ENCODE data around the gene DNHD1. TPM values are rescaled to one million over a fixed set of nuclear protein-coding genes. Genes with fewer than 3 reads are reported as not detected.

Gene DNHD1
- total RNA-seq, 1 experiment from 2014 or later: 1.2 TPM

DNA sequence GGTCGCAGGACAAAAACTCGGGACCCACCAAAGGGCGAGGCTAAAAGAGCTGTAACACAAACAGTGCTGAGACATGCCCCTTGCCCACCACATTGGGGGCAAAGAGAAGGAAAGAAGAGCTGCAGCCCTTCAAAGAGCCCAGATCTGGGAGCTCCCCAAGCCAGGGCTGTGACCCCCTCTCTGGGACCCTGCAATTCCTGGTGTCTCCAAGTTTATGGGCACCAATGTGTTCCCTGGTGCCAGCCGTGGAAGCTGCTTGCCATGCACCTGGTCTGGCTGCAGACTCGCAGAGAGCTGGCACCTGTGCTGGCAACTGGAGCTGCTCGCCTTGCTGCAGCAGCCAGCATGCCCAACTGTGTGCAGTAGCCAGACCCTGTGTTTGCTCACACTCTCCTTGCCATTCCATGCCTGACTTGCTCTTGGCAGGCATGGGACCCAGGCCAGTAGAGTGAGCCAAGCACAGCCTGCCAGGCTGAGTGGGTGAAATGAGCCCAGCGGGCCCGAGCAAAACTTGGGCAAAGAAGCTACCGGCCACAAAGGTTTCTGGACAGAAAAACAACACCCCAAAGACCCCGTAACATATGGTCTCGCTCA lies 90.4 kb downstream of the DNHD1 start:
- DNase-seq (ENCODE audit: low spot score): no peak

DNA sequence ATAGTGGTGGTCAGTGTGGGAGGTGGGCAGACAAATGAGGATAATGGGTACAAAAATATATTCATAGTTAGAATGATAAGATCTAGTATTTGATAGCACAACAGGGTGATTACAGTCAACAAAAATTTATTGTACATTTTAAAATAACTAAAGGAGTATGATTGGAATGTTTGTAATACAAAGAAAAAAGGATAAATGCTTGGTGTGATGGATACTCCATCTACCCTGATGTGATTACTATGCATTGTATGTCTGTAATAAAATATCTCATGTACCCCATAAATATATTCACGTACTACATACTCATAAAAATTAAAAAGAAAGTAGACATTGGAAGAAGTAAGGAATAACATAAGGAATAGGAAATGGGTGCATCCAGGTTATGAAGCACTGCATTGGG lies 90.9 kb downstream of the DNHD1 start:
- DNase-seq (ENCODE audit: low spot score): no peak

DNA sequence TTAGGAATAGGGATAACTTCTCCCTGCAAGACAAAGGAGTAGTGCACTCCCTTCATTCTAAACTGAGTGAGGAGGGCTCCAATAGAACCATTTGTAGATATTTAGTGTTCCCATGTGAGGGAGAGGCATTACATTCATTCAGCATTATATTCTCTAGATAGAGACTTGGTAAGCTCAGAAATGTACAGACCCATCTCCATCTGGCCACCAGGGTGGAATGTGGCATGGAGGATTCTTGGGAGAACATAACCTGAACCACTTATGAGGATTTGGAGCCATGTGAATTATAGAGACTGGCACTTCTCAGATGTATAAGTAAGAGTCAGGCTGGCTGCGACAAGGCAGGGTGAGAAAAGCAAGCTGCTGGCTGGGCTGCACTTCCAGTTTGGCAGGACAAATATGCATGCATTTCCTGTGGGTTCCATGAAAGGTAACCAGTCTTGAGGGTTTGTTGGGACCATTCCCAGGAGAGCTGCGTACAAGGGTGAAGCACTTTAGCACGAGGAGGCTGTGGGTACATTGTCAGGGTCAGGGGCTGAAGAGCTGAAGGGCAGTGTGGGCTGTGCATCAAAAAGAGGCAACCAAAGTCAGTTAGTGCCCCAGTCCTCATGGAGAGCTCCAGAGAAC lies 97.2 kb downstream of the DNHD1 start:
- no peak for DNase-seq (ENCODE audit: low spot score)

DNA sequence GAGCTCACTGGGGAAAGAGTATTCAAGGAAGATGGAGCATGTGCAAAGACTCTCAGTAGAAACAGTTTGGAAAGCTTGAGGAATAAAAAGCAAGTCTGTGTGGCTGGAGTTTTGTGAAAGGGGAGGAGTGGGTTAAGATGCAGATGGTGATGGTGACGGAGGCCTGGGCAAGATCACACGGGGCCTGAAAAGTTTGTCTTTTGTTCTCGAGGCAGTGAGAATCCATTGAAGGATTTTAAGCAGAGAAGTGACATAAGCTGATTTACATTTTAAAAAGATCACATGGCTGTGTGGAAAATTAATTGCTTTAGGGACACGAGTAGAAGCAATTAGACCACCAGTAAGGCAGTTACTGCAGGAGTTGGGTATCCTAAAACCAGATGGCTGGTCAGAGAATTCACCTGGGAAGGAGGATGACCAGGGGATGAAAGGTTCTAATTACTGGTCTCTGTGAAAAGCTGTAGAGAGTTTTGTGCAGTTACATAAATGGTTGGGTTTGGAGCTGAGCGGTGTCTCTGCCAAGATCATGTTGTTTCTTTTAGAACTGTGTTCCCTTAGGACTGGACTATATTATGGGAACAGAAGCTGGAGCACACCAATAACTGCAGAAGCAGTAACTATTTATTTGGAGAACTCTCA lies 99.3 kb downstream of the DNHD1 start:
- no peak for DNase-seq (ENCODE audit: low spot score)

DNA sequence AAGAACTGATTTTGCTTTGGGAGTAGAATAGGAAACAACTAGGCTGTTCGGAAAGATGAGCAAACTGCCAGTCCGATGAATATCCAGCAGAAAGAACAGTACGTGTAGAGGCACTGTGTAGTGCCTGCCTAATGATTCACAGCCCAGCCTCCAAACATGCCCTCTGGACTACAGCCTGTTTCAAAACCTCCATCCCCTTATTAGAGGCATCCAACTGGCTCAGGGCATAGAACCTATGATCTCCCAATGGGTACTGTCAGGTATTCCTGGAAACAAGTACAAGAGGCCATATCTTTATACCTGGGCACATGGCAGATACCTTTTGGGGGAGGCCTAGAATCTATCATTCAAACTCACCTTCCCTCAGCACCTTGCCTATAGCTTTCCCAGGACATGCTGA lies 101.5 kb downstream of the DNHD1 start:
- DNase-seq (ENCODE audit: low spot score): no peak

DNA sequence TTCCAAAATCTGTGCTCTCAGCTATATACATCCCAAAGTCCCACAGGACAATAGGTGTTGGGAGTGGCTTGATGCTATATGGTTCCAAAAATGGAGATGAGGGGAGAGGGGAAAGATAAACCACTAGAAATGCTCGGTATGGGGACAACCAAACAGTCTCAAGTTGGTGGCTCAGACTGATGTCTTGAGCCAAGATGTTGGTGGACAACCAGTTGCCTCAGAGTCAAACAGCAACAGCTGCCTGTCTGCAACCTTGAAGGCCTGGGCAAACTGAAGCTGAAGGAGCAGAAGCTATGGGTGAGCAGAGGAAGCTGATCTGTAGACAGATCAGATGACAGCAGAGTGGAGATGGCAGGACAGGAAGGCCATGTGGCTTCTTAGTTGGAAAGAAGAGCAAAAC lies 102.4 kb downstream of the DNHD1 start:
- no peak for DNase-seq (ENCODE audit: low spot score)

DNA sequence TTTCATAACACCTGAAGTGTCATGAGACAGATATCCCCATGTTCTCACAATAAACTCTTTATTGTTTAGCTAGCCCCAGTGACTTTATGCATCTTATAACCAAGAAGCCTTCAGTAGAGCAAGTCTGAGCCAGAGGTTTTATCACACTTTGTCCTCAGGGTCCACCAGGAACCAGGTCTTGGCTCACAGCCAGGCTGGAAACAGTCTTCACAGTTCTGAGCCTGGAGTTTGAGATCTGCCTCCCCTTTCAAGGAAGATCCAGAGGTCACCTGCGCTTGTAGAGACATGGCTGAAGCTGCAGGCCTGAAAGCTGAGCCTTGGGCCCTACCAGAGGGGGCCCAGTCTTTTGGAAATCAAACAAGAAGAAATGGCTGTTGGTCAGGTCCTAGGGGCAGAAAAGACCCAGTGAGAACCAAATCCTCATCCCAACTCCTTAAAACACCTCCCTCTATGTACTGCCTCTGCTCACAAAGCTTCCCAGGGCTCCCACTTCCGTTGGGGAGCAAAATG lies 102.9 kb downstream of the DNHD1 start:
- no peak for DNase-seq (ENCODE audit: low spot score)

DNA sequence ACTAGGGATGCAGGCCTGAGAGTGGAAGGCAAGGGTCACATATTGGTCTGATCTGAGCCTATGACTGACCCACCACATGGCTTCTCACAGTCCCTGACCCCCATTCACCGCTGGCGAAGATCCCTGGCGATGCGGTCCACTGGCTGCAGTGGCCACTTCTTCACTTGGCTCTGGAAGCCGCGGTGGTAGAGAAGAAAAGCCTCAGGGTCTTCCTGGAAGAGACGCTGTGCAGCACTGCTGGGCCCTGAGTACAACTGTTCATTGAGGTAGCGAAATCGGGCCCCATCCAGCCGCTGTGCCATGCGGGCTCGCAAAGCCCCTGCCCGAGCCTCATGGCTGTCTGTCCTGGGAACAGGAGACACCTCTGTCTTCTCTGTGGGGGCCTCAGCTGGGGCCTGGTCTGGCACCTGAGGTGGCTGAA lies 104.0 kb downstream of the DNHD1 start:
- DNase-seq (ENCODE audit: low spot score): no peak

DNA sequence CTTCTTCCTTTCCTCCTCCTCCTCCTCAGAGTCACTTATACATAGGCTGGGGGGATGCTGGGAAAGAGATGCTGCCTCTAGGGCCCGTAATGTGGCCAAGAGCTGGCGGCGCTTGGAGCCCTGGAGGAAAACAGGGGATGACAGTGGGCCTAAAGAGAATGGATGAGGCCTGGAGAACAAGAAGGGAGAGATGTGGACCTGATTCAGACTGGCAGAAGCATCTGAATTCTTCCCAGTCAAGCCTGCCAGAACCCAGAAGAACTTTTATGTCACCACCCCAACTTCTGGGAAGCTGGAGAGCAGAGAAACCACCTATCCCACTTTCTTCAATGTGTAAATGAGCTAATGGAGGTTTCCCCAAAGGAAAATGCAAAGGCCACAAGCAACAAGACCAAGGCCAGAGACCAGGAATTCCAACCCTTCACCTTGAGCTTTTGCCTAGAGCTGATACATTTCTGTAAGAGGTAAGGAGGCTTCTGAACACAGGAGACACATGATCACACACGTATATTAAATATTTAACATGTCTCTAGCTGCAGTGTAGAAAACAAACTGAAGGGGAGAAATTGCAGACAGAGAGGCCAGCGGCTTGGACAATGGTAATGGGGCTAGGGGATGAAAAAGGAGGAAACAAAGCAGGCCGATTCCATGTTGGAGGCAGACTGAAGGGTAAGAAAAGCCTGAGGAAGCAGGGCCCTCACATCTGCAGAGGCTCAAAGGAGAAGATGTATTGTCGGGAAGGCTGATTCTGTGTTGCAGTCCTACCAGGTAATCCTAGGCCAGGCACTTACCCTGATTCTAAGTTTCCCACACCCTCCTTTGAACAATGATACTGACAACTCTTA lies 105.2 kb downstream of the DNHD1 start:
- no peak for DNase-seq (ENCODE audit: low spot score)

DNA sequence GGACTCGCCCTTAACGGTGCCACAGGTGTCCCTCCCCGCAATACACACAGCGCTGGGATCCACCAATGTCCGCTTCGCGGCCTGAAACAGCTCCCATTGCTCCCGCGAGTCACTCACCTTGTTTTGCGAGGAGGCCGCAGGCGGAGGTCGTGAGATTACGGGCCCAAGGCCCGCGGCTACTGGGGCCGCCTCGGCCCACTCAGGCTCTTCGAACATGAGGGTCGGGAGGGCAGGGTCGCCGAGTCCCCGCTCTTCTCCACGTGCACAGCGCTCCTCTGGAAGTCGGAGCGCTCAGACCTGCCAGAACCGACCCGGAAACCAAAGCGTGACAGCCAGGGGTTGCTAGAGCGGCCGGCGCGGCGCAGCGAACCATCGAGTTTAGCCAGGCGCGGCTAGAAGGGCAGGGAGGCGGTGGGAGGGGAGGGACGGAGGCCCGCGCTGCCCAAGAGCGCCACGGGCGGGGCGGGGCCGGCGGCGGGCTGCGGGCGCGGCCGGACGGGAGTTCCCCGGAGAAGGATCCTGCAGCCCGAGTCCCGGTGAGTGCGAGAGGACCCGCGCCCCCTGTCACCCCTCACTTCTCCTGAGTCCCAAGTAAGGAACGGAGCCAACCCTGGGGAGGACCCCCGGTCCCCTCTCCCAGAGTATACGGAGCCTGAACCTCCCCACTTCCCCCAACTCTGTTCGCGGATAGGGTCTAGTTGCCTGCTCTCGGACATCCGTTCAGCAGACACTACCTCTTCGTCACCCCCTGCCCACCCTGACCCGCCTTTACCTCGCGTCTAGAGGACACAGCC lies 106.4 kb downstream of the DNHD1 start, which contains the start of the genes ILK and RRP8:
ILK (plus strand) TSS at position 488 of the 794 bp plus-strand sequence. CDS start 498 bp downstream, outside the sequence.
RRP8 (minus strand) TSS at position 330 of the 794 bp plus-strand sequence; CDS start at position 216, 114 bp downstream.
- peak; percentile 88 for DNase-seq (ENCODE audit: low spot score)

DNA sequence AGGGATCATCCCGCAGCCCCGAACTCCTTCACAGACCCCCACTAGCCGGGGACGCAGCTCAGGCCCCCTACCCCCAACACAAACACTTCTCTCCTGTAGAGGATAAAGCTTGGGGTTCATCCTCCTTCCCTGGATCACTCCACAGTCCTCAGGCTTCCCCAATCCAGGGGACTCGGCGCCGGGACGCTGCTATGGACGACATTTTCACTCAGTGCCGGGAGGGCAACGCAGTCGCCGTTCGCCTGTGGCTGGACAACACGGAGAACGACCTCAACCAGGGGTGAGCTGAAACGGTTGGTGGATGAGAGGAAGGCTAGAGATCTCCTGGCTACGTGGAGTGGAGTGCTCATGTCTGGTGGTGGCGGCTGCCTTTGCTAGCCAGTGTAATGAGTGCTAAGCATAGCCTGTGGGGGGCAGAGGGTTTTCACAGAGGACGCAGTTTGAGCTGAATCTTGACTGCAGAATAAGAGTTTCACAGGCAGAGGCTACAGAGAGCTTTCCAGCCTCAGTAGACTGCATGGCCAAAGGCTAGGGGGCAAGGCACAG lies 107.1 kb downstream of the DNHD1 start:
- DNase-seq (ENCODE audit: low spot score): peak; percentile 52

DNA sequence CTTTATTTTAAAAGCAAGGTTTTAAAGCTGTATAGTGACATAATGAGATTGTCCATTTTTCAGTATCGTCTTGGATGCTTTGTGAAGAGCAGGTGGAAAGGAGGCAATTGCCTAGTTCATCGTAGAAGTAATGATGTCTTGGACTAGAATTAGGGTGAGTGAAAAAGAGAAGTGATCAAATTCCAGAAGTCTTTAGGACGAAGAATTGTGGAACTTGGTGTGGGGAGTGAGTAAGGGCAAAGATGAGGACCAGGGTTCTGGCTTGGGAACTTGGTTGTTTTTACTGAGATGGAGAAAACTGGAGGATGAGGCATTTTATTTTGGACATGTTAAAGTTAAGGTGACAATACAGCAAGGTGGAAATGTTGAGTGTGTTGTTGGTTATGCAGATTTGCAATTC lies 107.7 kb downstream of the DNHD1 start:
- no peak for DNase-seq (ENCODE audit: low spot score)

DNA sequence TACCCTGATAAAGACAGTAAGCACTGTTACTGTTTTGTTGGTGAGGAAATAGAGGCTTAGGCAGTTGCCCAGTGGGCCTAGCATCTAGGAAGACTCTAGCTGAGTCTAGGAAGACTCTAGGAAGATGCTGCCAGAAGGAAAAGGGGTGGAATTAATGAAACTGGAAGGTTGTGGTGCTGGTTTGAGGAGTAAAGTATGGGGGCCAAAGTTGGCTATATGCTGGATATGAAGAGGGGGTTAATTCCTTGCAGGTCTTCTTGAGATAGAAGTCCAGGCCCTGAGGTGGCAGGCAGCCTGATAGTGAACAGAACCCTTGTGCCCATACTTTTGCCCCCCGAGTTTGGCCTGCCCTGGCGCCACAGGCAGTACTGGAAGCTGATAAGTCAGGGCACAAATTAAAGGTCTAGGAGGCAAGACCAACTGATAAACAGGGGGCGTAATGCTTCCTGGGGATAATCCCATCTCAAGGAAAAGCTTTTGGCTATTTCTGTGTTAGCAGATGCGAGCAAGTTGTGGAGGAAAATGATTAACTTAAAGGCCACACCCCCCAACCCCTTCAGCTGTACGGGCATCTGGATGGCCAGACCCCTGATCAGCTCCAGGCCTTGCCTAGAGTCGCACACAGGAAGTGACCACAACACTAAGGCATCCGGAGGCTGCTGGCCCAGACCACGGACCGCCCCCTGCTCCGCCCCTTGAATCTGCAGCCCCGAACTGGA lies 109.5 kb downstream of the DNHD1 start:
- peak; percentile 97 for DNase-seq (ENCODE audit: low spot score)

DNA sequence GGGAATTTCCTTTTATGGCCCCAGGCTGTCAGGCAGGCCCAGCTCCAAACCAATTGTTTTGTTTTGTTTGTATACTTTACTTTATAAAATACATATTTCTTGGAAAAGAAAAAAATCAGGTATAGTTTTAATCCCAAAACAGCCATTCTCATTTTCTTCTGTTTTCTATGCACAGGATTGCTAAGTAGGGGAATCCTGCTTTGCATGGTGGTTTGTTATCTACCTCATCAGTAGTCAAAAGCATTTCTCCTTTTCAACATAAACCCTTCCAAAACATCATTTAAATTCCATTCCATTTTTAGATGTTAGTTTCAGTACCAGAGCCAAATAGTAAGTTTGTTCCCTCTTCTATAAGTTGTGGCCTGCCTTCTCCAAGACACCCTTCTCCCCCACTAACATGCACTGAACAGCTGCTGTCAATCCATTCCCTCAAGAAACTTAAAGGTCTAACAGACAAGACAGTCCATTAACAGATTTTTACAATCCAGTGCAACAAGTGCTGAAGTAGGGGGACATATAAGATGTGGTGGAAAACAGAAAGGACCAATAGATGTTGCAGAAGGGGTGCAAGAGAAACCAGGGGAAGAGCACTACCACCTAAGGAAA lies 110.2 kb downstream of the DNHD1 start:
- DNase-seq (ENCODE audit: low spot score): no peak

DNA sequence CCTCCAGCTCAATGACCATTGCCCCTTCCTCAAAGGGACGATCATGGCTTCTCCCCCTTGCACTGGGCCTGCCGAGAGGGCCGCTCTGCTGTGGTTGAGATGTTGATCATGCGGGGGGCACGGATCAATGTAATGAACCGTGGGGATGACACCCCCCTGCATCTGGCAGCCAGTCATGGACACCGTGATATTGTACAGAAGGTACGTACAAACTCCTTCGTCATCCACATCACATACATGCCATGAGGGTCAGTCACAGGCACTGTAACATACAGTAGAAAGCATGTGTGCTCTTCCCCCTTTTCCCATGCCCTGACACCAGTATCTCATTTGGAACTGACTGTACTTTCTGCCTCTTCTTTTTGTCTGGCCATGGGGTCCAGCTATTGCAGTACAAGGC lies 110.9 kb downstream of the DNHD1 start:
- DNase-seq (ENCODE audit: low spot score): no peak

DNA sequence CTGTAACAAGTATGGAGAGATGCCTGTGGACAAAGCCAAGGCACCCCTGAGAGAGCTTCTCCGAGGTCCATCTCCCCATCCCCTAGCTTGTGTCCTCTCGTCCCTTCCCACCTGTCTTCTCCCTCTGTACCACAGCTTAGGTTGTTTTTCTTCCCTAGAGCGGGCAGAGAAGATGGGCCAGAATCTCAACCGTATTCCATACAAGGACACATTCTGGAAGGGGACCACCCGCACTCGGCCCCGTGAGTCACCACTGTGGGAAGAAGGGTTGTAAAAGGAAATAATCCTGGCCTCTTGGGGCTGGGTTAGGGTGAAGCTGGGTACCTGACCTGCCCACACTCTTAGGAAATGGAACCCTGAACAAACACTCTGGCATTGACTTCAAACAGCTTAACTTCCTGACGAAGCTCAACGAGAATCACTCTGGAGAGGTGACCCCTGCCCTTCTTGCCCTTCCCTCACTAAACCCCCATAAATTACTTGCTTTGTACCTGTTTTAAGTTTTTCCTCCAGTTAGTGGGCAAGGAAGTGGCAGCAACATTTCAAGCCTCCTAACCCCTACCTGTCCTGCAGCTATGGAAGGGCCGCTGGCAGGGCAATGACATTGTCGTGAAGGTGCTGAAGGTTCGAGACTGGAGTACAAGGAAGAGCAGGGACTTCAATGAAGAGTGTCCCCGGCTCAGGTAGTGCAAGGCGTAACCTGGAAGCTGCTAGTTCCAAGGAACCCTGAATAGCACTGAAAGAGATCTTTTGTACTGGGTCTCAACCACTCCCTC lies 111.8 kb downstream of the DNHD1 start:
- DNase-seq (ENCODE audit: low spot score): no peak

DNA sequence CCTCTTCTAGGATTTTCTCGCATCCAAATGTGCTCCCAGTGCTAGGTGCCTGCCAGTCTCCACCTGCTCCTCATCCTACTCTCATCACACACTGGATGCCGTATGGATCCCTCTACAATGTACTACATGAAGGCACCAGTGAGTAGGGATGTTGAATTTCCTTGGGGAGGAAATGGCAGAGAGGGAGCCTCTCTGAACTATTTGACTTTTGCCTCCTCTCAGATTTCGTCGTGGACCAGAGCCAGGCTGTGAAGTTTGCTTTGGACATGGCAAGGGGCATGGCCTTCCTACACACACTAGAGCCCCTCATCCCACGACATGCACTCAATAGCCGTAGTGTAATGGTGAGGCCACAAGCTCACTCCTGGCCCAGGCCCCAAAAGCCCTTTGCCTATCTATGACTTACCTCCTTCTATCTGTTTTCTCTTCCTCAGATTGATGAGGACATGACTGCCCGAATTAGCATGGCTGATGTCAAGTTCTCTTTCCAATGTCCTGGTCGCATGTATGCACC lies 112.5 kb downstream of the DNHD1 start:
- DNase-seq (ENCODE audit: low spot score): no peak

DNA sequence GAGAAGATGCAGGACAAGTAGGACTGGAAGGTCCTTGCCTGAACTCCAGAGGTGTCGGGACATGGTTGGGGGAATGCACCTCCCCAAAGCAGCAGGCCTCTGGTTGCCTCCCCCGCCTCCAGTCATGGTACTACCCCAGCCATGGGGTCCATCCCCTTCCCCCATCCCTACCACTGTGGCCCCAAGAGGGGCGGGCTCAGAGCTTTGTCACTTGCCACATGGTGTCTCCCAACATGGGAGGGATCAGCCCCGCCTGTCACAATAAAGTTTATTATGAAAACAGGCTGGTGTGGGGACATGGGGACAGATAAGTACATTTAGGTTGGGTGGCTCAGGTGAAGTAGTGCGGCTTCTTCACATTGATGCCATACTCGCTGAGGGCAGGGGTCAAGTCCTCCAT lies 113.5 kb downstream of the DNHD1 start:
- no peak for DNase-seq (ENCODE audit: low spot score)
